Astrocyte (in vitro differentiated cells and primary cell): ENCODE data around the gene GLS. TPM values are rescaled to one million over a fixed set of nuclear protein-coding genes. Genes with fewer than 3 reads are reported as not detected.
"Not testable (repeated sequence)": the region's sequence is repeated elsewhere in the genome, so short reads cannot be mapped to it uniquely, and the experiment has no call there.

ENCODE experiments used
- DNase-seq: peaks from one replicate; pipeline ENCODE4 v3.0.0-alpha.2; 2010; ENCODE audit warnings: low read depth
- FAIRE-seq: peaks from 2 replicates; lab custom pipeline; 2011; peaks lifted over from hg19 to GRCh38; lab: Jason Lieb, UNC
- H2AFZ ChIP-seq: 2 replicates; pipeline ENCODE4 v1.6.0; 2012; ENCODE audit warnings: low read depth, low read length, inconsistent platforms
- H3K27ac ChIP-seq: 2 replicates; pipeline ENCODE4 v1.5.1; 2011; ENCODE audit warnings: low read depth, low read length, inconsistent platforms
- H3K27me3 ChIP-seq: 2 replicates; pipeline ENCODE4 v1.6.0; 2011; ENCODE audit warnings: low read length, inconsistent platforms; ENCODE audit not compliant: insufficient read depth
- H3K36me3 ChIP-seq: 2 replicates; pipeline ENCODE4 v1.5.1; 2011; ENCODE audit warnings: low read length, inconsistent platforms; ENCODE audit not compliant: insufficient read depth
- H3K4me1 ChIP-seq: 2 replicates; pipeline ENCODE4 v1.5.1; 2011; ENCODE audit warnings: low read length, inconsistent platforms; ENCODE audit not compliant: insufficient read depth
- H3K4me2 ChIP-seq: 2 replicates; pipeline ENCODE4 v1.6.0; 2012; ENCODE audit warnings: low read length, inconsistent platforms
- H3K4me3 ChIP-seq: 2 replicates; pipeline ENCODE4 v1.5.1; 2011; ENCODE audit warnings: low read depth, mild to moderate bottlenecking, low read length, inconsistent platforms; ENCODE audit not compliant: insufficient read depth
- H3K79me2 ChIP-seq: 2 replicates; pipeline ENCODE4 v1.6.0; 2012; ENCODE audit warnings: mild to moderate bottlenecking, low read length, inconsistent platforms; ENCODE audit not compliant: insufficient read depth
- H3K9ac ChIP-seq: 2 replicates; pipeline ENCODE4 v1.6.0; 2012; ENCODE audit warnings: mild to moderate bottlenecking, low read length, inconsistent platforms
- H3K9me3 ChIP-seq: 2 replicates; pipeline ENCODE4 v1.5.1; 2012; ENCODE audit warnings: low read depth, mild to moderate bottlenecking, low read length, inconsistent platforms; ENCODE audit not compliant: insufficient read depth
- H4K20me1 ChIP-seq: 2 replicates; pipeline ENCODE4 v1.6.0; 2012; ENCODE audit warnings: low read length, inconsistent platforms; ENCODE audit not compliant: insufficient read depth
- H3K27ac Mint-ChIP-seq: one replicate; pipeline ENCODE4 v1.8.0; 2021; ENCODE audit warnings: mild to moderate bottlenecking, mixed read lengths; ENCODE audit not compliant: unreplicated experiment
- H3K27me3 Mint-ChIP-seq: one replicate; pipeline ENCODE4 v1.8.0; 2021; ENCODE audit warnings: low read depth, mixed read lengths; ENCODE audit not compliant: unreplicated experiment
- H3K36me3 Mint-ChIP-seq: one replicate; pipeline ENCODE4 v1.8.0; 2021; ENCODE audit warnings: low read depth, mixed read lengths; ENCODE audit not compliant: unreplicated experiment
- H3K4me1 Mint-ChIP-seq: one replicate; pipeline ENCODE4 v1.8.0; 2021; ENCODE audit warnings: low read depth, mixed read lengths; ENCODE audit not compliant: unreplicated experiment
- H3K4me3 Mint-ChIP-seq: one replicate; pipeline ENCODE4 v1.8.0; 2021; ENCODE audit warnings: mild to moderate bottlenecking, moderate library complexity, mixed read lengths; ENCODE audit not compliant: unreplicated experiment
- H3K9me3 Mint-ChIP-seq: one replicate; pipeline ENCODE4 v1.8.0; 2021; ENCODE audit warnings: mild to moderate bottlenecking, mixed read lengths; ENCODE audit not compliant: unreplicated experiment
- CTCF ChIP-seq: IDR thresholded peaks from 2 replicates; pipeline ENCODE4 v1.5.1; 2011; ENCODE audit warnings: low read depth, mild to moderate bottlenecking, inconsistent platforms, low read length, moderate library complexity; ENCODE audit not compliant: insufficient read depth
- EZH2 ChIP-seq: IDR thresholded peaks from 2 replicates; pipeline ENCODE4 v1.6.1; 2012; ENCODE audit warnings: mild to moderate bottlenecking, low read length, inconsistent platforms; ENCODE audit not compliant: insufficient read depth
- total RNA-seq: library from RNA; stranded (reverse); gene quantifications from 2 replicates; pipeline ENCODE4 v1.2.1, GENCODE V29; 2021

GLS gene
- total RNA-seq, 1 donor from 2014 or later, result 189 TPM

- peak overlapping the region; percentile 22 for H3K4me3 ChIP-seq
- DNase-seq (peak; percentile 69), FAIRE-seq (no peak)
- H3K4me2 ChIP-seq, result peak overlapping the region; percentile 81
- H2AFZ ChIP-seq, result peak overlapping the region; percentile 4
- Mint-ChIP-seq H3K9me3 (no peaks in the 10 kb centered on the region), H3K27ac (peak overlapping the region; percentile 87), H3K36me3 (no peaks in the 10 kb centered on the region), H3K27me3 (no peaks in the 10 kb centered on the region), H3K4me1 (peaks cover 73% of the 10 kb centered on the region), H3K4me3 (peak overlapping the region; percentile 72)
- H3K27me3 ChIP-seq, result no peaks in the 10 kb centered on the region
- TF ChIP-seq CTCF, result no peak
- TF ChIP-seq EZH2, result no peak
- no peaks in the 10 kb centered on the region for H3K36me3 ChIP-seq
- H3K9me3 ChIP-seq, result no peaks in the 10 kb centered on the region
- H3K79me2 ChIP-seq, result no peaks in the 10 kb centered on the region
- H3K27ac ChIP-seq, result peak overlapping the region; percentile 79
- peak overlapping the region; percentile 66 for H3K9ac ChIP-seq
- H3K4me1 ChIP-seq, result peaks cover 19% of the 10 kb centered on the region
- H4K20me1 ChIP-seq, result no peaks in the 10 kb centered on the region
These were observed 21.0 kb upstream of the GLS start for GRCh38 chr2:190859347-190860297.

- Mint-ChIP-seq H3K4me3 (no peak overlapping the region), H3K4me1 (peaks cover 70% of the 10 kb centered on the region), H3K9me3 (no peaks in the 10 kb centered on the region), H3K27me3 (no peaks in the 10 kb centered on the region), H3K36me3 (no peaks in the 10 kb centered on the region), H3K27ac (peak overlapping the region; percentile 87)
- Histone ChIP-seq H2AFZ (no peak overlapping the region), H3K9ac (peak overlapping the region; percentile 44), H3K9me3 (no peaks in the 10 kb centered on the region), H3K79me2 (no peaks in the 10 kb centered on the region), H4K20me1 (no peaks in the 10 kb centered on the region), H3K4me1 (peaks cover 19% of the 10 kb centered on the region), H3K36me3 (no peaks in the 10 kb centered on the region), H3K4me2 (peak overlapping the region; percentile 81), H3K27me3 (no peaks in the 10 kb centered on the region), H3K27ac (peak overlapping the region; percentile 79), H3K4me3 (no peak overlapping the region)
- TF ChIP-seq EZH2, result no peak
- no peak for TF ChIP-seq CTCF
- DNase-seq (peak; percentile 86), FAIRE-seq (peak; percentile 74)
These were observed 19.5 kb upstream of the GLS start for GRCh38 chr2:190860985-190861680.

GRCh38 chr2:190862128-190862527 lies 18.5 kb upstream of the GLS start:
- Mint-ChIP-seq H3K4me1 (peaks cover 73% of the 10 kb centered on the region), H3K4me3 (peak overlapping the region; percentile 43), H3K27ac (peak overlapping the region; percentile 87)
- not testable (repeated sequence) for FAIRE-seq, H4K20me1 ChIP-seq, H3K4me3 ChIP-seq, DNase-seq, H2AFZ ChIP-seq, H3K9ac ChIP-seq, H3K9me3 Mint-ChIP-seq, H3K27ac ChIP-seq, H3K27me3 Mint-ChIP-seq, H3K79me2 ChIP-seq, H3K9me3 ChIP-seq, H3K36me3 Mint-ChIP-seq, H3K36me3 ChIP-seq, H3K27me3 ChIP-seq, H3K4me2 ChIP-seq
- peaks cover 23% of the 10 kb centered on the region for H3K4me1 ChIP-seq
